HTR-8/SVneo (cell line): Measurements from ENCODE around the gene NDUFB11.

ENCODE experiments used
- DNase-seq: peaks from one replicate; pipeline ENCODE4 v3.0.0; 2011; ENCODE audit warnings: low spot score, mixed read lengths; ENCODE audit not compliant: insufficient read length
- FAIRE-seq: peaks from 2 replicates; lab custom pipeline; 2011; peaks lifted over from hg19 to GRCh38; lab: Jason Lieb, UNC

The NDUFB11 gene

DNA sequence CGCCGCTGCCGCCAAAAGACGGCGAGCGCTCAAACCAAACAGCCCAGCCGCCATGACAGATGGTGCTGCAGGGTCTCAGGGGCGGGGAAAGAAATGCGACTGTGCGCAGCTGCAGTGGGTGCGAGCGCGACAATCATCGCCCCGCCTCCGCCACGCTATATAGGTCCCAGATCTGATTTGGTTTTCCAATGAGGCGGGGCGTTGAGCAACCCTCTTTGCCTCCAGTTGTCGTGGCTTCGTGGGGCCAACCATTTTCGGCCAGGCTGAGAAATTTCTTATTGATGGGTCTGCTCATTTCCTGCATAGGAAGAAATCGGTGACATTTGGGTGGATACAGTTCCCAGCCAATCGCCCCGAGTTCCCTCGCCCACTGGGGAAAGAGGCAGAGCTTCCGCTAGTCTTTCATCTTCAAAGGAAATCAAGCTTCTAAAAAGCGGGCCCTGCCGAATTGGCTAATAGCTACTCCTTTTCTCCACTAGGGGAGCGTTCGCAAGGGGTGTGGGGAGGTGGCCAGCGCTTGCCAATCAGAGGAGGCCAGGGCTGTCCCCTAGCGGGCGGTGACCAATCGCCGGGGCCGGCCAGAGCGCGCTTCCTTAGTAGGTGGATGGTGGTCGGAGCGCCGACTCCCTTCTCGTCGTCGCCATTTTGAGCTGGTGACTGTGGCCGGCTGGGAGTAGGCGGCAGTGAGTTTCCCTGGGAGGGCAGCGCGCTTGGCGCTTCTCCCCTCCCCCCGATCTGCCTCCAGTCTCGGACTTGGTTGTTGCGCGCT lies at the start of gene NDUFB11, which contains the start of gene RBM10:
NDUFB11 (minus strand) TSS at position 77 of the 769 bp plus-strand sequence; CDS start at position 54, 23 bp downstream.
RBM10 (plus strand) TSS at position 596 of the 769 bp plus-strand sequence. CDS start 2,261 bp downstream, outside the sequence.
- FAIRE-seq (no peak), DNase-seq (peak; percentile 72)

DNA sequence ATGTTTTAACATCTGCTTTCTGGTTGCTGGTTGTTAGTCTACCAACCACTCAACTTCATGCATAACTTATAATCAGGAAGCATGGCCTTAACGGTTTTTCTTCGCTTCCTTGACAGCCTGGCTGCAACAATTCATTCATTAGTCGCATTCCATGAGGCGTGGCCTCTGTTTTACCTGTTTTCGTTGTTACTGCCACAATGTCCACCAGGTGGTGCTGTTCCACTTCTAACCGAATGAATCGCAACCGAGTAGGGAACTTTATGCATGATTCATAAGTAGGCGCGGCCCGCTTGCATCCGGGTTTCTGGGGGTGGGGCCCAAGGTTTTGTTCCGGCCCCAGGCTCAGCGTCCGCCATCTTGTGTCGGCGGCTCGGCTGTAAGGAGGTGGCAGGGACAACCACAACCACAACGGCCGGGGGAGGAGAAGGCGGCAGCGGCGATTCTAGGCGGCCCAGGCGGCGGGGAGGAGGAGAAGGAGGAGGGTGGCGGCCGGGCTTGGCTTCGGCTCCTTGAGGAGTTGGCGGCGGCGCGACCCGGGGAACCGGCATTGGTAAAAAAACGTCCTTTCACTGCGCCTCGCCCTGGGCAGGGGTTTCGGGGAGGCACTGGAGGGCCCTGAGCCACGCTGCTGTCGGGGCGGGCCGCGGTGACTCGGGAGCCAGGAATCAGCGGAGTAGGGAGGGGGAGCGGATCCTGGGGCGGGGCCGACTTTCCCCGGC lies 49.1 kb upstream of the NDUFB11 start, which contains the start of gene UBA1:
UBA1 (plus strand) TSS at position 355 of the 719 bp plus-strand sequence. CDS start 4,974 bp downstream, outside the sequence.
- FAIRE-seq = peak; percentile 91
- peak; percentile 65 for DNase-seq

DNA sequence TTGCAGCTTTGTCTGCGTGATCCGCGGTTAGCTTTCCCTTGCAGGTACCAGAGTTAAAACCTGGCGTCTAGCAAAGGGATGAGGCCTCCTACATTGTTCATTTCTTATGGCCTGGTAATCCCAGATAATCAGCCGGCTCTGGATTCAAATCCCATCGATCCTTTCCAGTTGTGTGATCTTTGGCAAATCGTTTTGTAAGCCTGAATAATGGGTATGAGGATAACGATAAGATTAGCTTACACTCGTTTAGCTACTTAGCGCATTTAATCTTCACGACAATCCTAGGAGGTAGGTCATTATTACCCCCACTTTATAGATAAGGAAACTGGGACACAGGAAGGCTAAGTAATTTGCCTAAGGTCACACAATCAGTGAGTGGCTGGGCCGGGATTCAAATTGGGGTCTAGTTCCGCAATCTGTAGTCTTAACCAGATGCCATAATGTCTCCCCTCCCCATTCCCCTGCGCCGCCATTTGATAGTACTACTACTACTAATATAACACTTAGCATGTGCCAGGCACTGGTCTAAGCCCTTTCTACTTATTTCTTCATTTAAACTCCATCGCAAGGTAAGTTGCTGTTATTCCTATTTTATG lies 47.4 kb upstream of the NDUFB11 start:
- DNase-seq = no peak

GRCh38 chrX:47191331-47191730 lies 46.8 kb upstream of the NDUFB11 start:
- DNase-seq (no peak), FAIRE-seq (no peak)

More for the DNA sequence above, 47.4 kb upstream of the NDUFB11 start:
- FAIRE-seq = no peak

DNA sequence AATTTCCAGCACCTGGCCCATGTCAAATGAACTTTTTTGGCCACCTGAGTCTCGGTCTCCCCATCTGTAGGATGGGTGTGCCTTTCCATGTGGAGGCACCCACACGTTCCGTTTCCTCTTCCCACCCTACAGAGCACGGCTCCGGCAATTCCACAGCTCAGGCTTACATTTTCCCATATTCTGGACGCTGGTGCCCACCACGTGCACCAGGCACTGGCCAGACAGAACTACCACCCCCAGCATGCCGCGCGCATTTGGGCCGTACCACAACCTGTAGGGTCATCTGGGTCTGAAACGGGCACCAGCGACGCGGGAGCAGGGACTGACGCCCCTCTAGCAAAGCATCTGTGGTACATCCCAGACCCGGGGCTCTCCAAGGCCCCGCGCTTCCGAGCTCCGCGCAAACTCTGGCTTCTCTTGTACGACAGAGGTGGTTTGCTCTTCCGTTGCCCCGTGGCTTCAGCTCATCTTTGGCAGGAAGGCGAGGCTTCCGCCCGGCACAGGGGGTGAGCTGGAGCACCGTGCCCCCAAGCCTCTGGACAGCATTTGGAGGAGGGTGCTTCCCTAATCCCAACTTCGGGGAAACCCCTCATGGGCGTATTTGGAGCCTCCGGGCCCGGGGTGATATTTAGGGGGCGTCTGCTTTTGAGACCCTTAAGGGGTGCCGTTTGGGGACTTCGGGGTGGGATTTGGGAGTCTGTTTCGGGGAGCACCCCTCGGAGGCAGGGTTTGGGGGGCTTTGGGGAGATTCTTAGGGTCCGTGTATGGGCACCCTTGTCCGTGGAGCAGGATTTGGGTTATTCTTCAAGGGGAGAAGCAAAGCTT lies 46.2 kb upstream of the NDUFB11 start:
- DNase-seq = peak; percentile 85
- FAIRE-seq = peak; percentile 74

GRCh38 chrX:47189906-47190305 lies 45.4 kb upstream of the NDUFB11 start:
- DNase-seq (no peak), FAIRE-seq (no peak)

DNA sequence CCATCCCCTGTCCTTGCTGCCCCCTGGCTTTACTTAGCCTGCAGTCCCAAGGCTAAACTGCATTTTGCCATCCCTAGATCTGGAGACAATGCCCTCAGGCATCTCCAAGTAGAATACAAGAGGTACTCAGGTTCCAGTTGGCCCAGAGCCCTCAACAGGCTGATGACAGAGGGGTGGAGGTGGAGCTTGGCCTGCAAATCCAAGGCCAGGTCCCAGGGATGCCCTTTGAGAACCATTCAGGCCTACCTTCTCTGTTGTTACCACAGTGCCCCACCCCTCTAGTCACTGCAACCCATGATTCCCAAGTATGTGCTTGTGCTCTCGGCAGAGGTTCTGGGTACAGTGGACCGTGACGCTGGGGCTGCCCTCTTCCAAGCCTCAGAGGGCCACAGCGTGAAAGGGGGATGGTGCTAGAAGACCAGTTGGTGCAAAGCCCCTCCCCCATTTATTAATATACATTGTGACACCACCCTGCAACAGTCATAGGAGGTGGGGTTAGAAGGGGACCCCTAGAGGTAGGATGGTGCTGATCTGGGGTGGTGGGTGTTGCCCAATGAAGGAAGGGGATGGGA lies 42.7 kb upstream of the NDUFB11 start:
- DNase-seq (no peak), FAIRE-seq (no peak)

GRCh38 chrX:47186096-47186740 lies 41.7 kb upstream of the NDUFB11 start:
- no peak for FAIRE-seq
- DNase-seq = no peak

GRCh38 chrX:47185241-47185640 lies 40.7 kb upstream of the NDUFB11 start:
- DNase-seq (no peak), FAIRE-seq (no peak)

DNA sequence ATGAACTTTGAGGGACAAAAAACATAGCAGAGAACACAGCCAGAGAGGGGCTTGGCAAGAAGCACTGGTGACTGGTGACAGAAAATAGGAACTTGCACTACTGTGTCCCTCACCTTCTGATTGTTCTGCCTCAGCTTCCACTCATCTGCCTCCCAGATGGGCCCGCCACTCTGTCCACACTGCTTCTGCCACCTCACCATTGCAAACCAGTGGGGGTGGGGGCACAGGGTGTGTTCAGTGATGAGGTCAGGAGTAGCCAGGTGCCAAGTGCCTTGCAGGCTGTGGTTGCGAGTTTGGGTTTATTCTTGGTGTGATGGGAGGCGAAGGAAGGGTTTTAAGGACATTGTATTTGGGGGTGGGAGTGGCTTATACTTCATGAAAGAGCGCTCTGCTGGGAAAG lies 40.0 kb upstream of the NDUFB11 start:
- no peak for FAIRE-seq

DNA sequence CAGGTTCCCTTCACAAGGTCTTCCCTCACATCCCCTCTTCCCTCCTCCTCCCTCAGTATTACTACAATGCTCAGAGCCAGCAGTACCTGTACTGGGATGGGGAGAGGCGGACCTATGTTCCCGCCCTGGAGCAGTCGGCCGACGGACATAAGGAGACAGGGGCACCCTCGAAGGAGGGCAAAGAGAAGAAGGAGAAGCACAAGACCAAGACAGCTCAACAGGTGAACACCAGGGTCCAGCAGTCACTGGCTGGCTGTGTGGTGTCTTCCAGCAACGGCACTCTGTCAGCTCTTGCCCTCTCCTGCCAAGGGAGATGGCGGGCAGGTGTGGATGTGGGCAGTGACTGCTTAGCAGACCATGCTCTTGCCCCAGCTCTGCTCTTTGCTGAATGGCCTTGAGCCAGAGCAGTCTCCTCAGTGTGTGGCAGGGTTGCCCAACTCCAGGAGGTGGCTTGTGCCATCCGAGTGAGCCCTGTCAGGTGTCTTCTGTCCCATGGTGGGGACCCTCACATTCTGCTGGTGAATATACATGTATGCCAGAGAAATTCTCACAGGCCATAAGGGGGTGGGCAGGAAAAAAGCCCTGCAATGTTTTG lies 37.7 kb upstream of the NDUFB11 start:
- no peak for FAIRE-seq
- no peak for DNase-seq

More for the DNA sequence above, 40.0 kb upstream of the NDUFB11 start:
- DNase-seq = no peak

GRCh38 chrX:47181301-47181700 lies 36.8 kb upstream of the NDUFB11 start:
- DNase-seq (no peak), FAIRE-seq (no peak)

- DNase-seq (no peak), FAIRE-seq (no peak)
Observed at GRCh38 chrX:47180346-47180745, 35.8 kb upstream of the NDUFB11 start.

- DNase-seq = no peak
- FAIRE-seq = no peak
Observed at GRCh38 chrX:47179928-47180255, 35.4 kb upstream of the NDUFB11 start.

- FAIRE-seq (no peak), DNase-seq (no peak)
Observed at GRCh38 chrX:47179221-47179927, 34.9 kb upstream of the NDUFB11 start.

DNA sequence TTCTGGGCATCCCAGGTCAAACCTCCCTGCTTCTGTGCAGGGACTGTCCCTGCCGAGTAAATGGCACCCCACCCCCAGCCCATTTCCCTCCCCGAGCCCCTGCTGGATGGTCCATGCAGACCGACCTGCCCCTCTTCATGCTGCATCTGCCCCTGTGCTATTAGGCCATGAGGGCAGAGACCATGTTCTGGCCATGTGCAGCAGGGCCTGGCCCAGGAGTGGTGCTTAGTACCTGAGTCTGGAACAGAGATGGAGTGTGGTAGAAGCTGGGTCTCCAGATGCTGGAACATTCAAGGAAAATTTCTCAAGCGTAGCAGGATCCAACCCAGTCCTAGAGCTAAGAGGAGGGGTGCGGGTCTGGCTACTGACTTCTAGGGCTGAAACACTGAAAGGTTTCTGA lies 33.8 kb upstream of the NDUFB11 start:
- no peak for FAIRE-seq
- no peak for DNase-seq

DNA sequence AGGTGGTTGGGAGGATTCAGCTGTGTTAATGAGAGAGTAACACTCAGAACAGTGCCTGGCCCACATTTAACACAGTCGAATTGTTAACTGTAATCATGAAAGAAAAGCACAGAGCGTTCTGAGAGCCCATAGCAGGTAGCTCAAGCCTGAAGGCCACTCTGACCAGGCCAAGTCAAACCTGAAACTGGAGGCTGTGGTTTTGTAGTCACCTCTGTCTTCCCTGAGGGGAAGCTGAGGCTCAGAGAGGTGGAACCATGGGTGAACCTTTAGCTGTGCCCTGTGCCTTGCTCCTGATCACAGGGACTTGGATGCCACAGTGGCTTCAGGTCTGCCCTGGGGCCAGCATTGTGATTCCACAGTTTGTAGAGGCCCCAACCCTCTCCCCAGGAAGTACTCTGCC lies 32.6 kb upstream of the NDUFB11 start:
- no peak for FAIRE-seq

DNA sequence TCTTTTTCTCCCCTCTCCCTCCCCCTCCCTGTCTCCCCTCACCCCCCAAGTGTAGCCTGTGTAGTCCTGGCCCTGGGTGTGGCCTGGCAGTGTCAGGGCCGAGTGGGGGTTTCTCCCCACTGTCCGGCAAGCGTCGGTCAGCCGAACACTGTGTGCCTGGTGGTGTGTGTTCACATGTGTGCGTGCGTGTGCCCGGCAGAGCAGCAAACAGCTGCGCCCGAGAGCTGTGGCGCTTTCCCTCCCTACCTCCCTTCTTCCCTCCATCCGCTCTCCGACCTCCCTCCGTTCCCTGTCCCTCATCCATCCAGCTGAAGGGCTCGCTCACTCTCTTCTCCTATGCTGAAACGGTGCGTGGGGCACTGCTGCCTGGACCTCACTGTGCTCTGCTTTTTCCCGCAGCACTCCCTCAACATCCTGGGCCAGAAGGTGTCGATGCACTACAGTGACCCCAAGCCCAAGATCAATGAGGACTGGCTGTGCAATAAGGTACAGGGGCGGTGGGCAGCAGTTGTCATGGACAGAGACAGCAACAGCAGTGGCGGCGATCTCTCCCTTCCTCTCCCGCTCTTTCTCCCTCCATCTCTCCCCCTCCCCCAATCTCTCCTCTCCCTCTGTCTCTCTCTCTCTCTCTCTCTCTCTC lies 31.7 kb upstream of the NDUFB11 start:
- DNase-seq (no peak), FAIRE-seq (no peak)

More for the DNA sequence above, 32.6 kb upstream of the NDUFB11 start:
- DNase-seq = no peak
